Keratinocyte (primary cell): Measurements from ENCODE around the gene C2orf80.

ENCODE experiments used
- CTCF ChIP-seq, 3 experiments: IDR thresholded peaks in 1 of 3; conservative IDR thresholded peaks in 1 of 3; optimal IDR thresholded peaks in 1 of 3; 2 replicates in 2 of 3; 3 replicates in 1 of 3; pipeline versions ENCODE3 to v1.5.1; 2011; ENCODE audit warnings: low read length in 3 of 3, mild to moderate bottlenecking in 3 of 3, moderate library complexity in 2 of 3, control low read depth in 1 of 3, inconsistent platforms in 1 of 3; ENCODE audit not compliant: insufficient read depth in 2 of 3; ENCODE audit errors: extremely low read depth in 1 of 3
- EZH2 ChIP-seq: IDR thresholded peaks from one replicate; pipeline ENCODE4 v1.6.1; 2012; ENCODE audit warnings: inconsistent platforms, mild to moderate bottlenecking, low read length, moderate library complexity

- no peak for TF ChIP-seq CTCF (optimal IDR thresholded peaks at IDR 0.05 in 1 of 3, IDR thresholded peaks at IDR 0.05 in 1 of 3, conservative IDR thresholded peaks at IDR 0.05 in 1 of 3; ENCODE audit: extremely low read depth in 1 of 3, insufficient read depth in 2 of 3, low read length in 3 of 3)
- TF ChIP-seq EZH2, result no peak
Measured at GRCh38 chr2:208208335-208209085, 18.7 kb upstream of the C2orf80 start.
